GM12892 (cell line): Measurements from ENCODE around the gene MPST.

Source experiments
- POLR2A ChIP-seq: IDR thresholded peaks from 2 replicates; pipeline ENCODE4 v1.6.1; 2011; ENCODE audit warnings: low read depth, low read length, control low read depth
- POLR2AphosphoS5 ChIP-seq: IDR thresholded peaks from 2 replicates; pipeline ENCODE4 v1.6.1; 2011; ENCODE audit warnings: low read depth, low read length, control low read depth
- TAF1 ChIP-seq: IDR thresholded peaks from 2 replicates; pipeline ENCODE4 v1.6.1; 2011; ENCODE audit warnings: low read depth, mild to moderate bottlenecking, control low read depth, low read length, borderline replicate concordance

- no peak for TF ChIP-seq POLR2A
- no peak for TF ChIP-seq POLR2AphosphoS5
- TF ChIP-seq TAF1, result no peak
Observed at GRCh38 chr22:36979016-36979910, 40.3 kb upstream of the MPST start.
